Prostate gland (tissue), 2 donors: ENCODE results near the gene KHDC4. TPM values are rescaled to one million over a fixed set of nuclear protein-coding genes. Genes with fewer than 3 reads are reported as not detected.

Experiments used
- DNase-seq: peaks from one replicate; pipeline ENCODE4 v3.0.0-alpha.2; 2019; ENCODE audit warnings: low spot score
- H3K27ac ChIP-seq, 2 donors: fragments of 200-600 bp; sonication (generic); 2 replicates each; pipeline ENCODE4 v1.5.1; 2017 to 2019
- H3K27me3 ChIP-seq: fragments of 200-600 bp; sonication (generic); replicated peaks from 2 replicates; pipeline ENCODE4 v1.5.1; 2019; ENCODE audit not compliant: insufficient read depth
- H3K36me3 ChIP-seq, 2 donors: fragments of 200-600 bp; sonication (generic); 1 replicate in 1 of 2; 2 replicates in 1 of 2; pipeline versions ENCODE4 v1.5.1 to v1.8.1; 2017 to 2019
- H3K4me1 ChIP-seq: fragments of 200-600 bp; sonication (generic); replicated peaks from 2 replicates; pipeline ENCODE4 v1.5.1; 2019
- H3K4me3 ChIP-seq, 2 donors: fragments of 200-600 bp; sonication (generic); 2 replicates each; pipeline ENCODE4 v1.5.1; 2017 to 2019
- H3K9me3 ChIP-seq: fragments of 200-600 bp; sonication (generic); 2 replicates; pipeline ENCODE4 v1.5.1; 2017
- CTCF ChIP-seq, 4 experiments: fragments of 200-600 bp in 2 of 4; fragments of 450-650 bp in 2 of 4; sonication (generic) in 2 of 4; IDR thresholded peaks; 1 replicate in 3 of 4; 2 replicates in 1 of 4; pipeline ENCODE4 v1.5.1; 2016 to 2019; ENCODE audit warnings: antibody characterized with exemption in 4 of 4, mild to moderate bottlenecking in 2 of 4, moderate library complexity in 2 of 4
- POLR2A ChIP-seq: fragments of 450-650 bp; IDR thresholded peaks from one replicate; pipeline ENCODE4 v1.6.1; 2016; ENCODE audit warnings: antibody characterized with exemption, mild to moderate bottlenecking
- POLR2AphosphoS5 ChIP-seq: sonication (generic); formaldehyde crosslinking; IDR thresholded peaks from one replicate; pipeline ENCODE4 v1.6.1; 2017; ENCODE audit warnings: antibody characterized with exemption
- WGBS: methylation state at CpG from one replicate; pipeline ENCODE4 v1.1.5; 2018; 5-methylcytosine and 5-hydroxymethylcytosine counted together
- intact Hi-C: fragments of 100-400 bp; cut with DNase I; formaldehyde crosslinking; loops from one replicate; pipeline ENCODE4 v1.14.2; 2022
- total RNA-seq, 2 donors: library from RNA; depleted of rRNA; stranded (reverse); fragments of >200 nt; gene quantifications; one replicate each; pipeline ENCODE4 v1.1.0, GENCODE V29; 2016

KHDC4 gene
- total RNA-seq, 2 donors from 2014 or later: 49.8 to 66.1 TPM

GRCh38 chr1:155964193-155964592, 30.0 kb upstream of the KHDC4 start:
- WGBS: 87% methylated on average over 7 of the region's 7 CpGs
- TF ChIP-seq CTCF (IDR thresholded peaks at IDR 0.05): no peak
- TF ChIP-seq POLR2A: no peak
- no peak for TF ChIP-seq POLR2AphosphoS5
- Histone ChIP-seq H3K27ac (no peak overlapping the region), H3K36me3 (peaks cover 0 to 15% of the 10 kb centered on the region in 2 donors), H3K9me3 (no peaks in the 10 kb centered on the region), H3K4me1 (no peaks in the 10 kb centered on the region), H3K27me3 (no peaks in the 10 kb centered on the region), H3K4me3 (no peak overlapping the region)
- intact Hi-C loops: no loop called here
- DNase-seq: no peak

- Histone ChIP-seq H3K4me3 (no peak overlapping the region), H3K4me1 (no peaks in the 10 kb centered on the region), H3K27me3 (no peaks in the 10 kb centered on the region), H3K36me3 (peaks cover under 1 to 24% of the 10 kb centered on the region in 2 donors), H3K27ac (no peak overlapping the region), H3K9me3 (no peaks in the 10 kb centered on the region)
- no peak for DNase-seq
- intact Hi-C loops: no loop called here
- 82% methylated on average over 16 of the region's 18 CpGs for WGBS
- TF ChIP-seq POLR2A (no peak), POLR2AphosphoS5 (no peak), CTCF (IDR thresholded peaks at IDR 0.05) (no peak)
Observed at GRCh38 chr1:155962599-155963211, 28.5 kb upstream of the KHDC4 start.

GRCh38 chr1:155961937-155962336, 27.7 kb upstream of the KHDC4 start:
- no peak for DNase-seq
- TF ChIP-seq POLR2A (no peak), POLR2AphosphoS5 (no peak), CTCF (IDR thresholded peaks at IDR 0.05) (no peak)
- Histone ChIP-seq H3K27ac (no peak overlapping the region), H3K4me3 (no peak overlapping the region), H3K36me3 (peaks cover 4 to 24% of the 10 kb centered on the region in 2 donors), H3K27me3 (no peaks in the 10 kb centered on the region), H3K4me1 (no peaks in the 10 kb centered on the region), H3K9me3 (no peaks in the 10 kb centered on the region)
- intact Hi-C loops: no loop called here
- 66% methylated on average over 14 of the region's 14 CpGs for WGBS

- Histone ChIP-seq H3K4me1 (no peaks in the 10 kb centered on the region), H3K36me3 (peaks cover 4 to 31% of the 10 kb centered on the region in 2 donors), H3K4me3 (no peak overlapping the region), H3K9me3 (no peaks in the 10 kb centered on the region), H3K27me3 (no peaks in the 10 kb centered on the region), H3K27ac (no peak overlapping the region)
- intact Hi-C loops: no loop called here
- 78% methylated on average over 3 of the region's 3 CpGs for WGBS
- DNase-seq: no peak
- no peak for TF ChIP-seq CTCF (IDR thresholded peaks at IDR 0.05)
- TF ChIP-seq POLR2A: no peak
- TF ChIP-seq POLR2AphosphoS5: no peak
Observed at GRCh38 chr1:155960081-155960745, 26.0 kb upstream of the KHDC4 start.

- intact Hi-C loops: no loop called here
- H3K4me1 ChIP-seq: no peaks in the 10 kb centered on the region
Observed at GRCh38 chr1:155957411-155957915, 23.2 kb upstream of the KHDC4 start.

More at GRCh38 chr1:155957411-155957915, 23.2 kb upstream of the KHDC4 start:
- Histone ChIP-seq H3K27me3 (no peaks in the 10 kb centered on the region), H3K27ac (no peak overlapping the region), H3K9me3 (no peaks in the 10 kb centered on the region), H3K36me3 (peaks cover 5 to 31% of the 10 kb centered on the region in 2 donors), H3K4me3 (no peak overlapping the region)
- 91% methylated on average over 12 of the region's 12 CpGs for WGBS
- DNase-seq: no peak
- no peak for TF ChIP-seq POLR2A
- TF ChIP-seq CTCF (IDR thresholded peaks at IDR 0.05): no peak
- no peak for TF ChIP-seq POLR2AphosphoS5
